Stimulated activated CD4-positive, alpha-beta T cell treated with anti-CD3 and anti-CD28 coated beads, Interleukin-2, amount 100 ng/mL, for 4 hours (primary cell): ENCODE measurements around the gene MYMK.

Experiments used
- DNase-seq: peaks from one replicate; pipeline ENCODE4 v3.0.0-alpha.2; 2020; ENCODE audit warnings: low read depth

MYMK gene

DNA sequence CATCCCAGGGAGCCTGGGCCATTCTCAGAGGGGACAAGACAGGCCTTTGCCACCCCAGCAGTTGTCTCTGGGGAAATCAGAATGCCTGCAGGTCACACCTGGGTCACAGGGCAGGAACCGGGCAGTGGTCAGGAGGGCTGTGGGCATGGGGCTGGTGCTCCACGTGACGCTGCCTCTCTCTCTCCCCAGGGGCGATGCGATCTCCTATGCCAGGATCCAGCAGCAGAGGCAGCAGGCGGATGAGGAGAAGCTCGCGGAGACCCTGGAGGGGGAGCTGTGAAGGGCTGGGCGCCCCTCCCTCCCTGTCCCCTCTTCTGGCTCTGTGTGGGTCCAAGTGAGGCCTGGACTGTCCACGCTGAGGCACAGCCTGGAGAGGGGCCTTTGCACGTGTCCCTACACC is 56.4 kb downstream of the MYMK start:
- no peak for DNase-seq

- DNase-seq, result no peak
Measured at GRCh38 chr9:133467101-133467500, 57.7 kb downstream of the MYMK start.

- no peak for DNase-seq
Measured at GRCh38 chr9:133465984-133466383, 58.8 kb downstream of the MYMK start.

DNA sequence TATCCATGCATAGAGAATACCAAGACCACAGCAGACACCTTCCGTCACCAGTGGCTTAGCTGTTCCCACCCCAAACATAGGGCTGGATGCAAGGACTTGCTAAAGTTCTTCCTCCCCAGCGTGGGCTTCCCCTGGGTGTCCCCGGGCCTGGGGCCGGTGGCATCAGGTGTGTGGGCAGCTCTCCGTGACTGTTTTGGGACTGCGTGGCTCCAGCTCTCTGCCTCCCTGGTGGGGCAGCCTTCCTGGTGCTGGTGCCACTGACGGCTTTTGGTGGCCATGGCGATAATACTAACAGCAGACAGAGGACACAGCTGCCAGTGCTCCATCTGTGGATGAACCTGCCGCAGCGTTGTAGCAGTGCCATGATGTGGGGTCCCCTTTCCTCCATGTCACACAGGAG is 60.1 kb downstream of the MYMK start:
- no peak for DNase-seq
